ENCODE measurements around the gene GLS.

The GLS gene

GRCh38 chr2:190933361-190933760 lies 52.7 kb downstream of the GLS start:
- TF ChIP-seq CTCF (IDR thresholded peaks at IDR 0.05; ENCODE audit: low read depth, low read length, missing control alignments): no peak
- no peak for DNase-seq (ENCODE audit: low read depth)
- H3K4me3 ChIP-seq (ENCODE audit: low read depth, low read length): no peak overlapping the region
- in situ Hi-C loops (cut with HindIII; ENCODE audit: low sequenced_read_pairs): no loop called here

GRCh38 chr2:190935054-190935453 lies 54.4 kb downstream of the GLS start:
- DNase-seq (ENCODE audit: low read depth): no peak
- TF ChIP-seq CTCF (IDR thresholded peaks at IDR 0.05; ENCODE audit: low read depth, low read length, missing control alignments): no peak
- in situ Hi-C loops (cut with HindIII; ENCODE audit: low sequenced_read_pairs): no loop called here
- no peak overlapping the region for H3K4me3 ChIP-seq (ENCODE audit: low read depth, low read length)

- no peak for TF ChIP-seq CTCF (IDR thresholded peaks at IDR 0.05; ENCODE audit: low read depth, low read length, missing control alignments)
- in situ Hi-C loops (cut with HindIII; ENCODE audit: low sequenced_read_pairs): no loop called here
- H3K4me3 ChIP-seq (ENCODE audit: low read depth, low read length): no peak overlapping the region
- no peak for DNase-seq (ENCODE audit: low read depth)
Measured at GRCh38 chr2:190938771-190939335, 58.2 kb downstream of the GLS start.

GRCh38 chr2:190940454-190940853 lies 59.8 kb downstream of the GLS start:
- no peak overlapping the region for H3K4me3 ChIP-seq (ENCODE audit: low read depth, low read length)
- no peak for TF ChIP-seq CTCF (IDR thresholded peaks at IDR 0.05; ENCODE audit: low read depth, low read length, missing control alignments)
- in situ Hi-C loops (cut with HindIII; ENCODE audit: low sequenced_read_pairs): no loop called here
- peak; percentile 18 for DNase-seq (ENCODE audit: low read depth)

GRCh38 chr2:190941571-190941970 lies 61.0 kb downstream of the GLS start:
- in situ Hi-C loops (cut with HindIII; ENCODE audit: low sequenced_read_pairs): no loop called here
- no peak overlapping the region for H3K4me3 ChIP-seq (ENCODE audit: low read depth, low read length)
- no peak for TF ChIP-seq CTCF (IDR thresholded peaks at IDR 0.05; ENCODE audit: low read depth, low read length, missing control alignments)
- no peak for DNase-seq (ENCODE audit: low read depth)

GRCh38 chr2:190942697-190943096 lies 62.1 kb downstream of the GLS start:
- DNase-seq (ENCODE audit: low read depth): no peak
- in situ Hi-C loops (cut with HindIII; ENCODE audit: low sequenced_read_pairs): no loop called here
- no peak overlapping the region for H3K4me3 ChIP-seq (ENCODE audit: low read depth, low read length)
- no peak for TF ChIP-seq CTCF (IDR thresholded peaks at IDR 0.05; ENCODE audit: low read depth, low read length, missing control alignments)

- TF ChIP-seq CTCF (IDR thresholded peaks at IDR 0.05; ENCODE audit: low read depth, low read length, missing control alignments): no peak
- no peak overlapping the region for H3K4me3 ChIP-seq (ENCODE audit: low read depth, low read length)
- no peak for DNase-seq (ENCODE audit: low read depth)
- in situ Hi-C loops (cut with HindIII; ENCODE audit: low sequenced_read_pairs): no loop called here
Measured at GRCh38 chr2:190943706-190944105, 63.1 kb downstream of the GLS start.
